B cell (primary cell): ENCODE measurements around the gene BOC. TPM values are rescaled to one million over a fixed set of nuclear protein-coding genes. Genes with fewer than 3 reads are reported as not detected.

Experiments
- ATAC-seq: fragments of 200-7000 bp; cut with Tn5 transposase; one replicate; pipeline ENCODE4 v1.10.0; 2021; ENCODE audit warnings: low read depth, mild to moderate bottlenecking, moderate number of reproducible peaks, moderate library complexity
- CTCF ChIA-PET: fragments of 350-600 bp; sonication (Branson Sonifier 250); formaldehyde crosslinking; loops from one replicate; lab custom pipeline; 2021; ENCODE audit warnings: antibody characterized with exemption, inconsistent platforms; lab: Charles Lee
- POLR2A ChIA-PET: fragments of 350-600 bp; sonication (Branson Sonifier 250); formaldehyde crosslinking; loops from one replicate; lab custom pipeline; 2021; ENCODE audit warnings: antibody characterized with exemption; lab: Charles Lee
- DNase-seq: peaks from one replicate; pipeline ENCODE4 v3.0.0; 2013
- H2AFZ ChIP-seq: 2 replicates; pipeline ENCODE4 v1.6.1; 2012; ENCODE audit warnings: mild to moderate bottlenecking, low read depth, low read length; ENCODE audit not compliant: insufficient read depth, poor library complexity, severe bottlenecking
- H3K27ac ChIP-seq, 2 donors: 1 replicate in 1 of 2; 2 replicates in 1 of 2; pipeline ENCODE4 v1.5.1; 2012 to 2013; ENCODE audit warnings: low read length in 2 of 2, mild to moderate bottlenecking in 2 of 2, moderate library complexity in 1 of 2
- H3K27me3 ChIP-seq, 4 experiments: fragments of 200-600 bp in 1 of 4; sonication (generic) in 1 of 4; replicated peaks in 1 of 4; 1 replicate in 2 of 4; 2 replicates in 2 of 4; pipeline versions ENCODE4 v1.6.1 to v1.7.0; 2013 to 2016; ENCODE audit warnings: low read length in 3 of 4, mild to moderate bottlenecking in 2 of 4, mixed read lengths in 1 of 4, moderate library complexity in 1 of 4; ENCODE audit not compliant: insufficient read depth in 4 of 4, control insufficient read depth in 3 of 4; ENCODE audit errors: control extremely low read depth in 1 of 4
- H3K36me3 ChIP-seq, 2 experiments: replicated peaks in 1 of 2; 1 replicate in 1 of 2; 2 replicates in 1 of 2; pipeline versions ENCODE4 v1.6.1 to v1.7.1; 2013; ENCODE audit warnings: low read length in 1 of 2; ENCODE audit not compliant: insufficient read depth in 2 of 2, control insufficient read depth in 1 of 2; ENCODE audit errors: control extremely low read depth in 1 of 2, extremely low read depth in 1 of 2
- H3K4me1 ChIP-seq, 2 donors: fragments of 200-600 bp in 1 of 2; sonication (generic) in 1 of 2; 1 replicate in 1 of 2; 2 replicates in 1 of 2; pipeline versions ENCODE4 v1.5.1 to v1.6.1; 2013 to 2017; ENCODE audit warnings: low read length in 2 of 2; ENCODE audit not compliant: control insufficient read depth in 2 of 2, insufficient read depth in 2 of 2
- H3K4me2 ChIP-seq: replicated peaks from 2 replicates; pipeline ENCODE3; 2012; ENCODE audit warnings: mild to moderate bottlenecking, low read depth, low read length; ENCODE audit not compliant: poor library complexity, severe bottlenecking
- H3K4me3 ChIP-seq, 5 experiments: fragments of 200-600 bp in 1 of 5; sonication (generic) in 1 of 5; 1 replicate in 3 of 5; 2 replicates in 2 of 5; pipeline versions ENCODE4 v1.5.1 to v1.7.0; 2011 to 2016; ENCODE audit warnings: low read length in 4 of 5, mild to moderate bottlenecking in 4 of 5, low read depth in 2 of 5, control low read depth in 1 of 5, moderate library complexity in 1 of 5; ENCODE audit not compliant: insufficient read depth in 1 of 5; ENCODE audit errors: control extremely low read depth in 1 of 5, extremely low read depth in 1 of 5
- H3K79me2 ChIP-seq: fragments of 200-600 bp; sonication (generic); one replicate; pipeline ENCODE4 v1.6.0; 2016; ENCODE audit warnings: low read length; ENCODE audit not compliant: control insufficient read depth, insufficient read depth
- H3K9ac ChIP-seq: fragments of 200-600 bp; sonication (generic); 2 replicates; pipeline ENCODE4 v1.6.1; 2017; ENCODE audit warnings: mild to moderate bottlenecking, low read length, moderate library complexity
- H3K9me3 ChIP-seq, 3 donors: one replicate each; pipeline versions ENCODE4 v1.6.1 to v1.7.1; 2013; ENCODE audit warnings: low read length in 2 of 3; ENCODE audit not compliant: control insufficient read depth in 2 of 3, insufficient read depth in 1 of 3; ENCODE audit errors: control extremely low read depth in 1 of 3
- H4K20me1 ChIP-seq: 2 replicates; pipeline ENCODE4 v1.6.0; 2012; ENCODE audit warnings: mild to moderate bottlenecking, low read length; ENCODE audit not compliant: insufficient read depth, control insufficient read depth, poor library complexity, severe bottlenecking
- H3K27ac Mint-ChIP-seq: one replicate; pipeline ENCODE4 v1.8.0; 2021; ENCODE audit warnings: mixed read lengths
- H3K27me3 Mint-ChIP-seq: one replicate; pipeline ENCODE4 v1.8.0; 2021; ENCODE audit warnings: mixed read lengths
- H3K4me1 Mint-ChIP-seq: one replicate; pipeline ENCODE4 v1.8.0; 2021; ENCODE audit warnings: mixed read lengths
- H3K4me3 Mint-ChIP-seq: one replicate; pipeline ENCODE4 v1.8.0; 2021; ENCODE audit warnings: mixed read lengths
- H3K9me3 Mint-ChIP-seq: one replicate; pipeline ENCODE4 v1.8.0; 2022; ENCODE audit warnings: mixed read lengths; ENCODE audit not compliant: insufficient read depth
- EZH2 ChIP-seq: IDR thresholded peaks from 2 replicates; pipeline ENCODE4 v1.6.1; 2012; ENCODE audit warnings: borderline replicate concordance, low read depth, mild to moderate bottlenecking, moderate library complexity, low read length; ENCODE audit not compliant: insufficient read depth, poor library complexity, severe bottlenecking
- WGBS: methylation state at CpG from one replicate; pipeline ENCODE4 v1.1.5; 2013; ENCODE audit warnings: missing lambda C conversion rate; ENCODE audit not compliant: insufficient coverage; 5-methylcytosine and 5-hydroxymethylcytosine counted together
- intact Hi-C: fragments of 100-400 bp; cut with micrococcal nuclease; formaldehyde crosslinking; loops from one replicate; pipeline ENCODE4 v1.10.0; 2022
- polyA plus RNA-seq: library from polyadenylated mRNA; depleted of rRNA; stranded (reverse); fragments of >200 nt; gene quantifications from 2 replicates; pipeline ENCODE4 v1.2.3, GENCODE V29; 2012
- total RNA-seq, 2 donors: library from RNA; stranded (reverse); fragments of 120-200 nt in 1 of 2; gene quantifications; 1 replicate in 1 of 2; 2 replicates in 1 of 2; pipeline versions ENCODE4 v1.2.3 to v1.2.4, GENCODE V29; 2013 to 2022
- TF ChIP-seq, protein P1 (sequence below): fragments of 200-600 bp; IDR thresholded peaks from one replicate; pipeline ENCODE4 v1.8.0; 2022; ENCODE audit warnings: antibody characterized with exemption, mild to moderate bottlenecking

Gene BOC
- total and polyA plus RNA-seq, 2 donors (not counting 1 experiment from before 2014, with no cell fraction given), result 0.12 to 2.0 TPM

DNA sequence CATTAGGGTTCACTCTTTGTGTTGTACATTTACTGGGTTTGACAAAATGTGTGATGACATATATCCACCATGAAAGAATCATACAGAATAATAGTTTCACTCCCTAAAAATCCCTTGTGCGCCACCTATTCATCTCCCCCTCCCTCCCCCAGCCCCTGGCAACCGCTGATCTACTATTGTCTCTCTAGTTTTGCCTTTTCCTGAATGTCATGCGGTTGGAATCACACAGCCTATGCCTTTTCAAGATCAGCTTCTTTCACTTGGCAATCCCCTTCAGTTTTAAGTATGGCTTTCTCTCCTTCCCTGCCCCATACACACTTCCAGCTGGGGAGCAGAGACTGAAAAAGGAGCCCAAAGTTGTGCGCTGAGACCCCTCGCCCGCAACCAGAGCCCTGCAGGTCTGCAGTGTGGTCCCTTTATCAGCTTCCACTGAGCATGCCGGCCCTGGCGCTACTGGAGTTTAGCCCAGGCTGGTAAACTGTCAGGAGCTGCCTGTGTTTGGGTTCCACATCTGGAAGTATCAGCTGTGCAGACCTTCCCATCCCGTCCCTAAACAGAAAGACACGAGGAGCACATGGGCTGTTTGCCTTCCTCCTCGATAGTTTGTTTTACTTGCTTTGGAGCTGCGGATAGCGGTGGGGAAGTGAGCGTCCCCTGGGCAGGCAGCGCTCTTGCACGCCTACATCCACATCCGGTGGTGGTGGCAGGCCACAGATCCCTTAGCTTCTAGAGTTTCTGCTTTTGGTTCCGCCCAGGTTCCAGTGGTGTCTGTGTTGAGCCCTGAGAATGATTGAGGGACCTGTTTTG, 12.3 kb downstream of the BOC start:
- Mint-ChIP-seq H3K4me1 (peaks cover 11% of the 10 kb centered on the region), H3K27ac (no peak overlapping the region), H3K27me3 (peaks cover 7% of the 10 kb centered on the region), H3K9me3 (no peaks in the 10 kb centered on the region), H3K4me3 (peak overlapping the region; percentile 69)
- H4K20me1 ChIP-seq, result no peaks in the 10 kb centered on the region
- H3K9me3 ChIP-seq, result no peaks in the 10 kb centered on the region
- ATAC-seq, result peak; percentile 60
- peak; percentile 10 for DNase-seq
- no peak overlapping the region for H3K9ac ChIP-seq
- no peaks in the 10 kb centered on the region for H3K79me2 ChIP-seq
- no peak overlapping the region for H3K4me3 ChIP-seq
- H3K27ac ChIP-seq, result no peak overlapping the region
- H2AFZ ChIP-seq, result peak overlapping the region; percentile 51
- ChIA-PET CTCF (no interaction called here), POLR2A (no interaction called here)
- no peak for TF ChIP-seq EZH2
- TF ChIP-seq, protein P1, sequence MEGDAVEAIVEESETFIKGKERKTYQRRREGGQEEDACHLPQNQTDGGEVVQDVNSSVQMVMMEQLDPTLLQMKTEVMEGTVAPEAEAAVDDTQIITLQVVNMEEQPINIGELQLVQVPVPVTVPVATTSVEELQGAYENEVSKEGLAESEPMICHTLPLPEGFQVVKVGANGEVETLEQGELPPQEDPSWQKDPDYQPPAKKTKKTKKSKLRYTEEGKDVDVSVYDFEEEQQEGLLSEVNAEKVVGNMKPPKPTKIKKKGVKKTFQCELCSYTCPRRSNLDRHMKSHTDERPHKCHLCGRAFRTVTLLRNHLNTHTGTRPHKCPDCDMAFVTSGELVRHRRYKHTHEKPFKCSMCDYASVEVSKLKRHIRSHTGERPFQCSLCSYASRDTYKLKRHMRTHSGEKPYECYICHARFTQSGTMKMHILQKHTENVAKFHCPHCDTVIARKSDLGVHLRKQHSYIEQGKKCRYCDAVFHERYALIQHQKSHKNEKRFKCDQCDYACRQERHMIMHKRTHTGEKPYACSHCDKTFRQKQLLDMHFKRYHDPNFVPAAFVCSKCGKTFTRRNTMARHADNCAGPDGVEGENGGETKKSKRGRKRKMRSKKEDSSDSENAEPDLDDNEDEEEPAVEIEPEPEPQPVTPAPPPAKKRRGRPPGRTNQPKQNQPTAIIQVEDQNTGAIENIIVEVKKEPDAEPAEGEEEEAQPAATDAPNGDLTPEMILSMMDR, result no peak
- intact Hi-C loops, result no loop called here
- 44% methylated on average over 16 of the region's 18 CpGs for WGBS
- H3K4me2 ChIP-seq, result peak overlapping the region; percentile 51
- no peaks in the 10 kb centered on the region for H3K36me3 ChIP-seq
- H3K27me3 ChIP-seq, result no peaks in the 10 kb centered on the region
- peaks cover 9% of the 10 kb centered on the region in 2 donors for H3K4me1 ChIP-seq

DNA sequence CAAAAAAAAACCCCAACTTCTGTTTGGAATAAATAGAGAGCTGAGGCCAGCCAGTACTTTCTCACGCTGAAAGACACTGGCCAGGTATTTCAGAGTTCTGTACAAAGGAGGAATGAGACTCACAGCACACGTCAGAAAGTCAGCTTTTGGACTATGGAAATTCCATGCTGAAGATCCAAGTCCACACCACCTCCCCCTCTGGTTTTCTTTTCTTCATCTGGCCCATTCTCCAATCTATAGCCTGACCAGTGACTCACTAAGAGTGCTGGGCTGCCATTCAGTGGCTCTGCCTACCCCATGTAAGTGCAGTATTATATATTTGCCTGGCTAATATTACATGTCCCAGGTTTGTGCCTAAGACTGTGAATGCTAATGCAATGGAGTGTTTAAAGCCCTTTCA, 13.9 kb downstream of the BOC start:
- no peaks in the 10 kb centered on the region for H3K9me3 ChIP-seq
- no peak overlapping the region for H2AFZ ChIP-seq
- 80% methylated on average over 1 of the region's 2 CpGs for WGBS
- H3K27ac ChIP-seq, result no peak overlapping the region
- ChIA-PET POLR2A (no interaction called here), CTCF (no interaction called here)
- Mint-ChIP-seq H3K27ac (no peak overlapping the region), H3K9me3 (no peaks in the 10 kb centered on the region), H3K4me3 (no peak overlapping the region), H3K4me1 (peaks cover 11% of the 10 kb centered on the region), H3K27me3 (peaks cover 7% of the 10 kb centered on the region)
- no peaks in the 10 kb centered on the region for H3K79me2 ChIP-seq
- no peak overlapping the region for H3K9ac ChIP-seq
- no peak overlapping the region for H3K4me2 ChIP-seq
- no peaks in the 10 kb centered on the region for H3K36me3 ChIP-seq
- TF ChIP-seq, protein P1, result no peak
- no peak for TF ChIP-seq EZH2
- no peaks in the 10 kb centered on the region for H4K20me1 ChIP-seq
- ATAC-seq, result no peak
- DNase-seq, result no peak
- H3K27me3 ChIP-seq, result no peaks in the 10 kb centered on the region
- H3K4me3 ChIP-seq, result no peak overlapping the region
- intact Hi-C loops, result no loop called here
- H3K4me1 ChIP-seq, result peaks cover 9% of the 10 kb centered on the region in 2 donors
